GM12878 (cell line): ENCODE data around the gene DIAPH3. TPM values are rescaled to one million over a fixed set of nuclear protein-coding genes. Genes with fewer than 3 reads are reported as not detected.

ENCODE experiments used
- ATAC-seq: fragments of 200-7000 bp; cut with Tn5 transposase; 3 replicates; pipeline ENCODE4 v1.9.1; 2020; ENCODE audit warnings: mild to moderate bottlenecking, moderate library complexity
- BruUV-seq: library from RNA; stranded (reverse); fragments of 400-500 nt; replicated peaks from 2 replicates; lab custom pipeline; 2021; lab: Mats Ljungman, UMichigan
- CTCF ChIA-PET: fragments of 300-600 bp; sonication (Branson Sonifier 250); formaldehyde crosslinking; extraction: SDS; loops from one replicate; lab custom pipeline; 2021; ENCODE audit warnings: inconsistent platforms; lab: Yijun Ruan, JAX
- POLR2A ChIA-PET: fragments of 350-600 bp; formaldehyde crosslinking; extraction: SDS; loops from one replicate; lab custom pipeline; 2021; ENCODE audit warnings: inconsistent platforms; lab: Charles Lee
- RAD21 ChIA-PET: fragments of 300-600 bp; sonication (Branson Sonifier 250); formaldehyde crosslinking; loops from one replicate; lab custom pipeline; 2023; ENCODE audit warnings: antibody characterized with exemption; ENCODE audit not compliant: unreplicated experiment; lab: Charles Lee
- SMC1A ChIA-PET: fragments of 300-600 bp; sonication (Branson Sonifier 250); formaldehyde crosslinking; loops from one replicate; lab custom pipeline; 2023; ENCODE audit not compliant: unreplicated experiment, uncharacterized antibody; lab: Charles Lee
- DNase-seq: peaks from one replicate; pipeline ENCODE4 v3.0.0-alpha.2; 2011; ENCODE audit warnings: low read depth, low spot score
- FAIRE-seq: peaks from 3 replicates; lab custom pipeline; 2011; peaks lifted over from hg19 to GRCh38; lab: Jason Lieb, UNC
- H2AFZ ChIP-seq: 2 replicates; pipeline ENCODE4 v1.6.0; 2011; ENCODE audit warnings: low read depth, low read length, control low read depth; ENCODE audit not compliant: control insufficient read depth
- H3K27ac ChIP-seq: 2 replicates; pipeline ENCODE4 v1.5.1; 2011; ENCODE audit warnings: control low read depth; ENCODE audit not compliant: control insufficient read depth, insufficient read depth
- H3K27me3 ChIP-seq, 2 experiments: replicated peaks in 1 of 2; 2 replicates each; pipeline versions ENCODE4 v1.6.0 to v1.6.1; 2011; ENCODE audit warnings: low read length in 1 of 2; ENCODE audit not compliant: control insufficient read depth in 2 of 2, insufficient read depth in 2 of 2
- H3K36me3 ChIP-seq, 2 experiments: 2 replicates each; pipeline ENCODE4 v1.5.1; 2011; ENCODE audit warnings: low read length in 1 of 2; ENCODE audit not compliant: control insufficient read depth in 2 of 2, insufficient read depth in 2 of 2
- H3K4me1 ChIP-seq: 2 replicates; pipeline ENCODE4 v1.6.1; 2011; ENCODE audit warnings: mild to moderate bottlenecking, low read length, moderate library complexity, mixed read lengths; ENCODE audit not compliant: control insufficient read depth, insufficient read depth
- H3K4me2 ChIP-seq: 2 replicates; pipeline ENCODE4 v1.6.0; 2011; ENCODE audit warnings: control low read depth; ENCODE audit not compliant: control insufficient read depth, insufficient read depth
- H3K4me3 ChIP-seq: fragments of 200-600 bp; sonication (generic); 2 replicates; pipeline ENCODE4 v1.5.1; 2016
- H3K79me2 ChIP-seq: 2 replicates; pipeline ENCODE4 v1.6.0; 2011; ENCODE audit warnings: low read length; ENCODE audit not compliant: control insufficient read depth, insufficient read depth
- H3K9ac ChIP-seq: 2 replicates; pipeline ENCODE4 v1.8.0; 2011; ENCODE audit warnings: low read length, control low read depth, mixed read lengths; ENCODE audit not compliant: control insufficient read depth, insufficient read depth
- H3K9me3 ChIP-seq: replicated peaks from 3 replicates; pipeline ENCODE4 v1.5.1; 2011; ENCODE audit warnings: mild to moderate bottlenecking, low read length; ENCODE audit not compliant: control insufficient read depth, insufficient read depth
- H4K20me1 ChIP-seq: 2 replicates; pipeline ENCODE4 v1.6.0; 2011; ENCODE audit not compliant: control insufficient read depth, insufficient read depth
- ATF7 ChIP-seq: fragments of 450-650 bp; IDR thresholded peaks from 2 replicates; pipeline ENCODE4 v1.6.1; 2016; ENCODE audit warnings: low read depth, mild to moderate bottlenecking
- CREB1 ChIP-seq: IDR thresholded peaks from 2 replicates; pipeline ENCODE4 v1.6.1; 2012; ENCODE audit warnings: low read depth, mild to moderate bottlenecking, inconsistent platforms
- EED ChIP-seq: sonication (generic); IDR thresholded peaks from 2 replicates; pipeline ENCODE4 v1.6.1; 2016; ENCODE audit warnings: antibody characterized with exemption, low read depth
- FOXM1 ChIP-seq: IDR thresholded peaks from 2 replicates; pipeline ENCODE4 v1.6.1; 2012; ENCODE audit warnings: low read depth, mild to moderate bottlenecking, inconsistent platforms, low read length, moderate library complexity
- GATAD2B ChIP-seq: fragments of 450-650 bp; conservative IDR thresholded peaks from 2 replicates; pipeline ENCODE4 v1.6.1; 2017; ENCODE audit warnings: low read depth, mild to moderate bottlenecking, moderate library complexity
- HSF1 ChIP-seq: fragments of 150-350 bp; IDR thresholded peaks from 2 replicates; pipeline ENCODE4 v1.6.1; 2014; ENCODE audit warnings: mild to moderate bottlenecking, low read depth, low read length
- NFYB ChIP-seq: IDR thresholded peaks from 2 replicates; pipeline ENCODE4 v1.6.1; 2011; ENCODE audit warnings: low read depth, mild to moderate bottlenecking, low read length, improper control_type of control experiment, moderate library complexity; ENCODE audit not compliant: insufficient read depth
- PAX5 ChIP-seq: IDR thresholded peaks from 2 replicates; pipeline ENCODE4 v1.6.1; 2011; ENCODE audit warnings: low read depth, low read length, borderline replicate concordance
- POU2F2 ChIP-seq: IDR thresholded peaks from 3 replicates; pipeline ENCODE4 v1.6.1; 2011; ENCODE audit warnings: low read depth, mild to moderate bottlenecking, low read length, borderline replicate concordance
- SPI1 ChIP-seq: IDR thresholded peaks from 2 replicates; pipeline ENCODE4 v1.6.1; 2011; ENCODE audit warnings: low read depth, mild to moderate bottlenecking, low read length, moderate library complexity, borderline replicate concordance; ENCODE audit not compliant: insufficient read depth
- TCF12 ChIP-seq: IDR thresholded peaks from 2 replicates; pipeline ENCODE4 v1.6.1; 2011; ENCODE audit warnings: low read depth, mild to moderate bottlenecking, low read length
- ZNF207 ChIP-seq: fragments of 450-650 bp; IDR thresholded peaks from 2 replicates; pipeline ENCODE4 v1.6.1; 2014; ENCODE audit warnings: antibody characterized with exemption, mild to moderate bottlenecking, borderline replicate concordance
- ZNF592 ChIP-seq: fragments of 450-650 bp; IDR thresholded peaks from 2 replicates; pipeline ENCODE4 v1.6.1; 2017; ENCODE audit warnings: mild to moderate bottlenecking, moderate library complexity
- ZNF622 ChIP-seq: fragments of 450-650 bp; IDR thresholded peaks from 2 replicates; pipeline ENCODE4 v1.6.1; 2017; ENCODE audit warnings: mild to moderate bottlenecking, inconsistent platforms
- WGBS: methylation state at CpG from one replicate; pipeline ENCODE4 v1.1.6; 2016; ENCODE audit warnings: low lambda C conversion rate; ENCODE audit not compliant: insufficient replicate concordance, insufficient coverage; ENCODE audit errors: missing lambda C conversion rate; 5-methylcytosine and 5-hydroxymethylcytosine counted together
- in situ Hi-C: fragments of 300-500 bp; cut with MboI; formaldehyde crosslinking; loops from 9 replicates; pipeline ENCODE4 v1.14.3; 2018; ENCODE audit warnings: mixed read lengths
- intact Hi-C: fragments of 100-400 bp; cut with micrococcal nuclease; formaldehyde crosslinking; loops from one replicate; pipeline ENCODE4 v1.14.2; 2022; ENCODE audit not compliant: unreplicated experiment
- polyA plus RNA-seq, 11 experiments: library from polyadenylated mRNA; depleted of rRNA in 4 of 11; unstranded in 6 of 11; stranded (reverse) in 5 of 11; fragments of >200 nt; fragmentation: Nextera tagmentation in 4 of 11; fragmentation: Illumina TruSeq in 1 of 11; extraction: Ambion mirVana in 4 of 11; extraction: Trizol in 1 of 11; gene quantifications; 1 replicate in 1 of 11; 2 replicates in 10 of 11; pipeline versions ENCODE4 v1.2.1 to v1.2.3, GENCODE V29; 2011 to 2016; ENCODE audit warnings: inconsistent platforms in 2 of 11, missing spikeins in 2 of 11, low read depth in 1 of 11
- total RNA-seq, 4 experiments: library from RNA; depleted of rRNA in 3 of 4; stranded (reverse); fragments of >200 nt in 3 of 4; fragmentation: Illumina TruSeq in 1 of 4; extraction: Trizol in 1 of 4; gene quantifications; 2 replicates each; pipeline versions ENCODE4 v1.2.1 to v1.2.3, GENCODE V29; 2013 to 2021
- TF ChIP-seq, protein P1 (sequence below): fragments of 450-650 bp; IDR thresholded peaks from 2 replicates; pipeline ENCODE4 v1.6.1; 2017; ENCODE audit warnings: mild to moderate bottlenecking, low read depth, inconsistent platforms; ENCODE audit not compliant: poor library complexity, severe bottlenecking

The DIAPH3 gene
- total and polyA plus RNA-seq, 10 of the 15 experiments (the other 5 are each of a cell fraction or from before 2014, with no cell fraction given): 10.1 to 25.2 (median 15.4) TPM

- TF ChIP-seq HSF1 (no peak), CREB1 (no peak), POU2F2 (no peak)
These were observed 424.8 kb downstream of the DIAPH3 start (continued) for GRCh38 chr13:59738921-59739320.

DNA sequence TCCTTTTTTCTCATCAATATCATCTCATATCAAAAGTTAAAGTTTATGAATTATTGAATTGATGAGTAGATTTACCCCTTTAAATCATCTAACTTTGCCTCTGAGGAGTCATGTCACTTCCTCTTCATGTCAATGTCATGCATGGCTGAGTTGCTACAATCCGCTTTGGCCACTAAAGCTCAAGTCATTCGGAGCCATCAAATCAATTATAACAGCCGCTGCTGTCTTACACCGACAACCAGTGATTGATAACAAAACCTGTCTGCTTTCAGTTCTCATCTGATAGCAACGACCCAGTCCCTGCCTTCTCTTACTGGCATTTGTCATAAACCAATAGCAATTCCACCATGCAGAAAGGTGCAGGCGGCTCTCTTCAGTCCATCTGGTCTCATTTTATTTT, 429.3 kb downstream of the DIAPH3 start:
- Histone ChIP-seq H3K36me3 (no peaks in the 10 kb centered on the region), H3K4me3 (peak overlapping the region; percentile 20; the same call in 1 of the 2 replicates), H4K20me1 (no peaks in the 10 kb centered on the region), H3K4me2 (peak overlapping the region; percentile 26; the same call in 1 of the 2 replicates), H3K27ac (peak overlapping the region; percentile 10), H3K4me1 (peaks cover 6% of the 10 kb centered on the region; the same call in 1 of the 2 replicates), H3K9ac (no peak overlapping the region), H3K79me2 (no peaks in the 10 kb centered on the region), H3K9me3 (no peaks in the 10 kb centered on the region), H3K27me3 (no peaks in the 10 kb centered on the region), H2AFZ (no peak overlapping the region; the same call in 1 of the 2 replicates)
- ATAC-seq: peak; percentile 100
- intact Hi-C loops (loop anchor here (10.0 kb wide), 1 partner anchor 1120 kb away; no protein-coding TSS in a partner anchor), in situ Hi-C loops (no loop called here)
- SMC1A ChIA-PET: interaction anchor here (0.5 to 1.8 kb wide), 7 partner anchors 10 to 694 kb away, joined by 3 to 10 read pairs (median 4); no protein-coding TSS in a partner anchor
- POLR2A ChIA-PET: interaction anchor here (0.6 kb wide), 1 partner anchor 32 kb away, joined by 4 read pairs; no protein-coding TSS in a partner anchor
- FAIRE-seq: peak; percentile 99
- BruUV-seq: no TSS peak
- RAD21 ChIA-PET: interaction anchor here (1.0 to 1.2 kb wide), 3 partner anchors 20 to 52 kb away, joined by 3 to 4 read pairs (median 3); no protein-coding TSS in a partner anchor
- CTCF ChIA-PET: interaction anchor here (1.0 to 1.9 kb wide), 2 partner anchors 10 to 54 kb away, joined by 4 read pairs; no protein-coding TSS in a partner anchor
- under 1% methylated on average over 6 of the region's 6 CpGs for WGBS
- DNase-seq: peak; percentile 93
- TF ChIP-seq ZNF622 (no peak), ZNF207 (no peak), EED (peak; percentile 49; the same call in 1 of the 2 replicates), PAX5 (peak; percentile 99), FOXM1 (peak; percentile 85), NFYB (peak; percentile 30; the same call in 1 of the 2 replicates), TCF12 (peak; percentile 64; the same call in 1 of the 2 replicates), ATF7 (peak; percentile 86), SPI1 (peak; percentile 92), GATAD2B (no peak), ZNF592 (no peak)
- TF ChIP-seq, protein P1, sequence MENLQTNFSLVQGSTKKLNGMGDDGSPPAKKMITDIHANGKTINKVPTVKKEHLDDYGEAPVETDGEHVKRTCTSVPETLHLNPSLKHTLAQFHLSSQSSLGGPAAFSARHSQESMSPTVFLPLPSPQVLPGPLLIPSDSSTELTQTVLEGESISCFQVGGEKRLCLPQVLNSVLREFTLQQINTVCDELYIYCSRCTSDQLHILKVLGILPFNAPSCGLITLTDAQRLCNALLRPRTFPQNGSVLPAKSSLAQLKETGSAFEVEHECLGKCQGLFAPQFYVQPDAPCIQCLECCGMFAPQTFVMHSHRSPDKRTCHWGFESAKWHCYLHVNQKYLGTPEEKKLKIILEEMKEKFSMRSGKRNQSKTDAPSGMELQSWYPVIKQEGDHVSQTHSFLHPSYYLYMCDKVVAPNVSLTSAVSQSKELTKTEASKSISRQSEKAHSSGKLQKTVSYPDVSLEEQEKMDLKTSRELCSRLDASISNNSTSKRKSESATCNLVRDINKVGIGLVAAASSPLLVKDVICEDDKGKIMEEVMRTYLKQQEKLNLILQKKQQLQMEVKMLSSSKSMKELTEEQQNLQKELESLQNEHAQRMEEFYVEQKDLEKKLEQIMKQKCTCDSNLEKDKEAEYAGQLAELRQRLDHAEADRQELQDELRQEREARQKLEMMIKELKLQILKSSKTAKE: peak; percentile 99
